Neural progenitor cell (in vitro differentiated cells): Measurements from ENCODE around the gene ENO4. TPM values are rescaled to one million over a fixed set of nuclear protein-coding genes. Genes with fewer than 3 reads are reported as not detected.
A peak's percentile ranks its signal among the peaks of the same experiment; 100 is the strongest.

Experiments
- DNase-seq: peaks from one replicate; pipeline ENCODE4 v3.0.0-alpha.2; 2016; ENCODE audit warnings: low spot score
- H2AFZ ChIP-seq: fragments of 200-600 bp; sonication (generic); replicated peaks from 2 replicates; pipeline ENCODE4 v1.6.1; 2016; ENCODE audit warnings: antibody characterized with exemption
- H3F3A ChIP-seq: fragments of 200-600 bp; sonication (generic); 2 replicates; pipeline ENCODE4 v1.6.1; 2016; ENCODE audit warnings: antibody characterized with exemption, low read depth
- H3K27ac ChIP-seq: fragments of 200-600 bp; sonication (generic); 2 replicates; pipeline ENCODE4 v1.5.1; 2016; ENCODE audit warnings: mild to moderate bottlenecking
- H3K27me3 ChIP-seq: fragments of 200-600 bp; sonication (generic); 2 replicates; pipeline ENCODE4 v1.6.1; 2016; ENCODE audit warnings: mild to moderate bottlenecking, moderate library complexity
- H3K36me3 ChIP-seq: fragments of 200-600 bp; sonication (generic); 2 replicates; pipeline ENCODE4 v1.5.1; 2016
- H3K4me1 ChIP-seq: fragments of 200-600 bp; sonication (generic); 2 replicates; pipeline ENCODE4 v1.6.1; 2016; ENCODE audit warnings: mixed run types
- H3K4me2 ChIP-seq: fragments of 200-600 bp; sonication (generic); 2 replicates; pipeline ENCODE4 v1.6.1; 2016
- H3K4me3 ChIP-seq: fragments of 200-600 bp; sonication (generic); 2 replicates; pipeline ENCODE4 v1.5.1; 2016
- H3K79me2 ChIP-seq: fragments of 200-600 bp; sonication (generic); 2 replicates; pipeline ENCODE4 v1.6.1; 2016; ENCODE audit warnings: low read depth
- H3K9ac ChIP-seq: fragments of 200-600 bp; sonication (generic); 2 replicates; pipeline ENCODE4 v1.6.1; 2016
- H3K9me3 ChIP-seq: fragments of 200-600 bp; sonication (generic); 2 replicates; pipeline ENCODE4 v1.5.1; 2016; ENCODE audit warnings: low read depth
- H4K20me1 ChIP-seq: fragments of 200-600 bp; sonication (generic); 2 replicates; pipeline ENCODE4 v1.6.1; 2016; ENCODE audit warnings: low read depth
- H3K27ac Mint-ChIP-seq: 3 replicates; pipeline ENCODE4 v1.8.0; 2021; ENCODE audit warnings: mixed read lengths
- H3K27me3 Mint-ChIP-seq: 2 replicates; pipeline ENCODE4 v1.8.0; 2022; ENCODE audit warnings: low read depth, mild to moderate bottlenecking, inconsistent platforms, moderate library complexity, mixed read lengths; ENCODE audit not compliant: insufficient read depth
- H3K36me3 Mint-ChIP-seq: 3 replicates; pipeline ENCODE4 v1.8.0; 2021; ENCODE audit warnings: mixed read lengths
- H3K4me1 Mint-ChIP-seq: 3 replicates; pipeline ENCODE4 v1.8.0; 2021; ENCODE audit warnings: mixed read lengths
- H3K4me3 Mint-ChIP-seq: 3 replicates; pipeline ENCODE4 v1.8.0; 2021; ENCODE audit warnings: mild to moderate bottlenecking, moderate library complexity, mixed read lengths
- H3K9me3 Mint-ChIP-seq: 3 replicates; pipeline ENCODE4 v1.8.0; 2020; ENCODE audit warnings: mixed read lengths
- EZH2 ChIP-seq: fragments of 200-600 bp; sonication (generic); IDR thresholded peaks from 2 replicates; pipeline ENCODE4 v1.6.1; 2017; ENCODE audit warnings: antibody characterized with exemption, mild to moderate bottlenecking, moderate library complexity
- EZH2phosphoT487 ChIP-seq: fragments of 200-600 bp; sonication (generic); IDR thresholded peaks from 2 replicates; pipeline ENCODE4 v1.6.1; 2017; ENCODE audit warnings: antibody characterized with exemption
- total RNA-seq: library from RNA; depleted of rRNA; stranded (reverse); fragments of >200 nt; gene quantifications from 2 replicates; pipeline ENCODE4 v1.2.3, GENCODE V29; 2015; ENCODE audit warnings: low replicate concordance
- TF ChIP-seq, protein P1 (sequence below): fragments of 200-600 bp; sonication (generic); IDR thresholded peaks from 2 replicates; pipeline ENCODE4 v1.5.1; 2017; ENCODE audit warnings: antibody characterized with exemption, mild to moderate bottlenecking

Gene ENO4
- total RNA-seq, 1 donor from 2014 or later: 10.0 TPM

DNA sequence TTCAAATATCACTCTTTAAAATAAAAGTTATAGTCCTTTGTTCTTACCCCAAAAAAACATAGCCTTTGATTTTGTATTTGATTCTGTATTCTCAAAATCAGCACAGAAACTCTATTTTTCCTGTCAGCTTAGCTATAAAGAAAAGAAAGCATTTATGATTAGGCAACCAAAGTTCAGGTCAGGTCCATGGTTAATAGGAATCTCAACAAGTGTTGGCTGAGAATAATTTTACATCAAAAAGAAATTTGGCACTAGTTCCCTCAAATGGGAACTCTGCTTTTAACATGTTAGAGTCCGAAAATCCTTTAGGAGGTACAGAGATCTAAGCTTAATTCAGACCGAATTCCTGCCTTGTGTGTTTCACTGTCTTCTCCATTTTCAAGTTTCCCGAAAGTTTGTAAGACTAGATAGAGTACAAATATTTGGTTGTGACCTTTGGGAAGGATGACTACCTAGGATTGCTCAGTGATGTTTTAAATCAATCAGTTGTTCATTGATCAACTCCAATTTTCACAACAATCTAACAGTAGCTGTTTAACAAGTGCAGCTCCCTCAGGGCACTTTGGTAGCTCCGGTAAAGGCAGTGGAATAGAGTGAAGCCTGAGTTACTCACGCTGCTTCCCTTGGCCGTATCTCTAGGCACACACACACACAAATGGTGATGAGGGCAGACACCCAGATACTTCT lies 8.8 kb upstream of the ENO4 start:
- no peak overlapping the region for H3K4me2 ChIP-seq
- H3K36me3 Mint-ChIP-seq: no peaks in the 10 kb centered on the region
- H3F3A ChIP-seq: peaks cover 30% of the 10 kb centered on the region
- TF ChIP-seq, protein P1, sequence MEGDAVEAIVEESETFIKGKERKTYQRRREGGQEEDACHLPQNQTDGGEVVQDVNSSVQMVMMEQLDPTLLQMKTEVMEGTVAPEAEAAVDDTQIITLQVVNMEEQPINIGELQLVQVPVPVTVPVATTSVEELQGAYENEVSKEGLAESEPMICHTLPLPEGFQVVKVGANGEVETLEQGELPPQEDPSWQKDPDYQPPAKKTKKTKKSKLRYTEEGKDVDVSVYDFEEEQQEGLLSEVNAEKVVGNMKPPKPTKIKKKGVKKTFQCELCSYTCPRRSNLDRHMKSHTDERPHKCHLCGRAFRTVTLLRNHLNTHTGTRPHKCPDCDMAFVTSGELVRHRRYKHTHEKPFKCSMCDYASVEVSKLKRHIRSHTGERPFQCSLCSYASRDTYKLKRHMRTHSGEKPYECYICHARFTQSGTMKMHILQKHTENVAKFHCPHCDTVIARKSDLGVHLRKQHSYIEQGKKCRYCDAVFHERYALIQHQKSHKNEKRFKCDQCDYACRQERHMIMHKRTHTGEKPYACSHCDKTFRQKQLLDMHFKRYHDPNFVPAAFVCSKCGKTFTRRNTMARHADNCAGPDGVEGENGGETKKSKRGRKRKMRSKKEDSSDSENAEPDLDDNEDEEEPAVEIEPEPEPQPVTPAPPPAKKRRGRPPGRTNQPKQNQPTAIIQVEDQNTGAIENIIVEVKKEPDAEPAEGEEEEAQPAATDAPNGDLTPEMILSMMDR: no peak
- TF ChIP-seq EZH2: no peak
- TF ChIP-seq EZH2phosphoT487: no peak
- H4K20me1 ChIP-seq: peaks cover 12% of the 10 kb centered on the region
- H3K4me1 ChIP-seq: peaks cover 57% of the 10 kb centered on the region
- no peaks in the 10 kb centered on the region for H3K27me3 ChIP-seq
- no peak for DNase-seq
- H3K27ac Mint-ChIP-seq: no peak overlapping the region
- H3K36me3 ChIP-seq: no peaks in the 10 kb centered on the region
- H3K79me2 ChIP-seq: no peaks in the 10 kb centered on the region
- H3K4me1 Mint-ChIP-seq: peaks cover 42% of the 10 kb centered on the region
- no peaks in the 10 kb centered on the region for H3K27me3 Mint-ChIP-seq
- no peak overlapping the region for H3K27ac ChIP-seq
- no peaks in the 10 kb centered on the region for H3K9me3 ChIP-seq
- H3K4me3 Mint-ChIP-seq: no peak overlapping the region
- no peak overlapping the region for H3K9ac ChIP-seq
- no peak overlapping the region for H2AFZ ChIP-seq
- H3K4me3 ChIP-seq: no peak overlapping the region
- no peaks in the 10 kb centered on the region for H3K9me3 Mint-ChIP-seq

DNA sequence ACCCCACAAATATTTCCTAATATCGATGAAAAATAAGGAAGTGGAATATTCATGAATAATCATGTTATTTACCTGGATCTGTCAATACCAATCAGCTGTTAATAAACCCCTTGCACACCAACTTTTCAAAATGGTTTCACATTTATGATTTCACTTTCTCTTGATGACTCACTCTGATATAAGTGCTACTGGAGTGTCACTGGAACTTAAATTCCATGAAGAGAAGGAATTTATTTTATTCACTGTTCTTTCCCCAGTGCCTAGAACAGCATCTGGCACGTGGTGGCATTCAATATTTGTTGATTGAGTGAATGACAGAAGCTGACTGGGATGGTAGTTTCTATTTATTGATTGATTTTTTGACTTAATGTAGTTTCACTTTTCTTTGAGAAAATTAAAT lies 3.5 kb upstream of the ENO4 start:
- Mint-ChIP-seq H3K27me3 (peaks cover 6% of the 10 kb centered on the region), H3K4me1 (peaks cover 20% of the 10 kb centered on the region), H3K9me3 (no peaks in the 10 kb centered on the region), H3K36me3 (no peaks in the 10 kb centered on the region), H3K4me3 (no peak overlapping the region), H3K27ac (no peak overlapping the region)
- no peaks in the 10 kb centered on the region for H3K36me3 ChIP-seq
- H3K4me2 ChIP-seq: no peak overlapping the region
- no peak overlapping the region for H3K27ac ChIP-seq
- H3K9ac ChIP-seq: no peak overlapping the region
- H3K79me2 ChIP-seq: no peaks in the 10 kb centered on the region
- H4K20me1 ChIP-seq: no peaks in the 10 kb centered on the region
- H3F3A ChIP-seq: peaks cover 27% of the 10 kb centered on the region
- no peaks in the 10 kb centered on the region for H3K9me3 ChIP-seq
- no peak overlapping the region for H3K4me3 ChIP-seq
- H2AFZ ChIP-seq: no peak overlapping the region
- H3K4me1 ChIP-seq: peaks cover 17% of the 10 kb centered on the region
- peaks cover 8% of the 10 kb centered on the region for H3K27me3 ChIP-seq
- TF ChIP-seq EZH2 (no peak), EZH2phosphoT487 (no peak)
- TF ChIP-seq, protein P1: no peak
- no peak for DNase-seq

DNA sequence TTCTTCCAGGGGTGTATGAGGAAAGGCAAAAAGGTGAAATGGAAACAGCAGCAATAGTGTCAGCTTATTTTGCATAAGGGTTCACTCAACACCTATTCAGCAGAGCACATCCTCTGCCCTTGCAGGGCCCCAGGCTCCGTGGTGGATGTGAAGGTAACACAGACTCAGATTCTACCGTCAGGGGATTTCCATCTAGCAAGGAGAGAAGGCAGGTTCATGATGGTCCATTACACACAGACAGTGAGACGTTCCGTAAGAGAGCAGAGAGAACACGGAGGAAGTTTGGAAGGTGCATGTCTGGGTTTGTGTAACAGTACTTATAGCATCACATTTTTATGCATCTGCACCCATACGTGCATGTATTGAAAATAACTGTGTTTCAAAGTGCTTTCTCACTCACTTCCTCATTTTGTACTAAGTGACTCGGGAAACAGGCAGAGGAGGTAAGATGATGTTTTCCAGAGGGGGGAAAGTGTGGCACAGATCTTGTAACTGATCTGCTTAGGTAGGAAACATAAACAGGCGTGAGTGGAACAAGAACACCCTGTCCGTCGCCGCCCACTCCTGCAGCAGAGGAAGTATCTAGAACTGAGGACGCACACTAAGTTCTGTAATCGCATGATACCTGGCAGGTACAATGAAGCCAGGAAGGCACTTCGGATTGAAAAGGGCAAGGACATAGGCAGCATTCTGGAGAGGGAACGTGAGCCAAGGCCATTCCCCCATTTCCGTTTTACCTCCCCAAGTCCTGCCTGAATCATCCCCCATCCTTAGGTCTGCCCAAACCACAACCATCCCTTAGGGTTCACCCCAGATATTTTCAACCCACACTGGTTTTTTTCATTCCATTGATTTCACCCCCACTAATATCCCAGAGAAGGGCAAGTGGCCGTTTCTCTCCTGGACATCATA lies 1.0 kb upstream of the ENO4 start:
- no peak for DNase-seq
- no peaks in the 10 kb centered on the region for H3K79me2 ChIP-seq
- peak overlapping the region; percentile 74 for H3K4me3 ChIP-seq
- H3F3A ChIP-seq: peaks cover 25% of the 10 kb centered on the region
- no peaks in the 10 kb centered on the region for H3K36me3 Mint-ChIP-seq
- H4K20me1 ChIP-seq: no peaks in the 10 kb centered on the region
- peak overlapping the region; percentile 92 for H3K4me3 Mint-ChIP-seq
- peaks cover 14% of the 10 kb centered on the region for H3K27me3 ChIP-seq
- peak overlapping the region; percentile 67 for H3K9ac ChIP-seq
- H3K36me3 ChIP-seq: no peaks in the 10 kb centered on the region
- no peaks in the 10 kb centered on the region for H3K9me3 ChIP-seq
- H3K4me1 ChIP-seq: peaks cover 13% of the 10 kb centered on the region
- H3K4me1 Mint-ChIP-seq: peaks cover 17% of the 10 kb centered on the region
- TF ChIP-seq, protein P1: no peak
- TF ChIP-seq EZH2phosphoT487: no peak
- TF ChIP-seq EZH2: no peak
- H3K4me2 ChIP-seq: peak overlapping the region; percentile 89
- H3K27ac Mint-ChIP-seq: peak overlapping the region; percentile 94
- peaks cover 11% of the 10 kb centered on the region for H3K27me3 Mint-ChIP-seq
- no peak overlapping the region for H3K27ac ChIP-seq
- peak overlapping the region; percentile 83 for H2AFZ ChIP-seq
- no peaks in the 10 kb centered on the region for H3K9me3 Mint-ChIP-seq
